GM10248 (cell line): Measurements from ENCODE around the gene CYBC1.

Experiments used
- CTCF ChIA-PET: fragments of 300-600 bp; sonication (Branson Sonifier 250); formaldehyde crosslinking; extraction: SDS; loops from one replicate; lab custom pipeline; 2021; ENCODE audit warnings: antibody characterized with exemption; lab: Yijun Ruan, JAX
- POLR2A ChIA-PET: fragments of 350-650 bp; sonication (Branson Sonifier 250); formaldehyde crosslinking; extraction: SDS; loops from one replicate; lab custom pipeline; 2020; ENCODE audit warnings: antibody characterized with exemption; lab: Yijun Ruan, JAX
- DNase-seq: peaks from one replicate; pipeline ENCODE4 v3.0.0; 2012; ENCODE audit errors: extremely low spot score
- CTCF ChIP-seq: IDR thresholded peaks from 2 replicates; pipeline ENCODE4 v1.5.1; 2012; ENCODE audit warnings: mild to moderate bottlenecking, low read depth; ENCODE audit errors: extremely low read depth, missing control alignments, control extremely low read depth

Gene CYBC1

GRCh38 chr17:82408288-82408937 is 42.1 kb downstream of the CYBC1 start:
- POLR2A ChIA-PET: interaction anchor here (0.7 kb wide), 1 partner anchor 9 kb away, joined by 3 read pairs; the partner anchor contains the start of gene HEXD
- no peak for DNase-seq
- TF ChIP-seq CTCF: no peak
- CTCF ChIA-PET: interaction anchor here (0.8 to 2.8 kb wide), 5 partner anchors 9 to 58 kb away, joined by 3 to 13 read pairs (median 5); no protein-coding TSS in a partner anchor

GRCh38 chr17:82407255-82407654 is 43.3 kb downstream of the CYBC1 start:
- no peak for TF ChIP-seq CTCF
- DNase-seq: no peak
- ChIA-PET CTCF (interaction anchor here (1.2 to 1.6 kb wide), 2 partner anchors 10 to 17 kb away, joined by 3 to 6 read pairs; no protein-coding TSS in a partner anchor), POLR2A (no interaction called here)

- no peak for DNase-seq
- ChIA-PET CTCF (interaction anchor here (1.4 to 1.5 kb wide), 3 partner anchors 8 to 55 kb away, joined by 3 to 5 read pairs (median 3); no protein-coding TSS in a partner anchor), POLR2A (no interaction called here)
- TF ChIP-seq CTCF: no peak
Observed at GRCh38 chr17:82406131-82406671, 44.4 kb downstream of the CYBC1 start.

GRCh38 chr17:82405051-82405450 is 45.5 kb downstream of the CYBC1 start:
- DNase-seq: no peak
- POLR2A ChIA-PET: no interaction called here
- CTCF ChIA-PET: interaction anchor here (1.4 to 1.5 kb wide), 3 partner anchors 9 to 54 kb away, joined by 3 to 5 read pairs (median 3); no protein-coding TSS in a partner anchor
- TF ChIP-seq CTCF: no peak

- CTCF ChIA-PET: no interaction called here
- TF ChIP-seq CTCF: no peak
Observed at GRCh38 chr17:82403662-82404660, 46.6 kb downstream of the CYBC1 start.

GRCh38 chr17:82402865-82403264 is 47.7 kb downstream of the CYBC1 start:
- DNase-seq: peak; percentile 83
- ChIA-PET POLR2A (no interaction called here), CTCF (interaction anchor here (1.6 to 1.7 kb wide), 2 partner anchors 11 to 33 kb away, joined by 6 read pairs; no protein-coding TSS in a partner anchor)
- TF ChIP-seq CTCF: no peak

More at GRCh38 chr17:82403662-82404660, 46.6 kb downstream of the CYBC1 start:
- DNase-seq: no peak
- POLR2A ChIA-PET: no interaction called here
